Stimulated activated effector memory CD8-positive, alpha-beta T cell treated with anti-CD3 and anti-CD28 coated beads, Interleukin-12 subunit alpha, Interleukin-12 subunit beta, amount 100 ng/mL, for 72 hours (primary cell): ENCODE data around the gene MPV17.
"Not testable (repeated sequence)": the region's sequence is repeated elsewhere in the genome, so short reads cannot be mapped to it uniquely, and the experiment has no call there.

ENCODE experiments used
- ATAC-seq: fragments of 150-1000 bp; cut with Tn5 transposase; 2 replicates; pipeline ENCODE4 v1.10.0; 2021
- DNase-seq, 2 donors: peaks; one replicate each; pipeline ENCODE4 v3.0.0; 2021 to 2022; ENCODE audit warnings: low spot score in 2 of 2
- H3K27ac Mint-ChIP-seq: one replicate; pipeline ENCODE4 v1.8.0; 2022; ENCODE audit warnings: mild to moderate bottlenecking, mixed read lengths
- H3K36me3 Mint-ChIP-seq: one replicate; pipeline ENCODE4 v1.8.0; 2022; ENCODE audit warnings: mild to moderate bottlenecking, mixed read lengths
- H3K4me1 Mint-ChIP-seq: one replicate; pipeline ENCODE4 v1.8.0; 2022; ENCODE audit warnings: mixed read lengths
- H3K4me3 Mint-ChIP-seq: one replicate; pipeline ENCODE4 v1.8.0; 2022; ENCODE audit warnings: mild to moderate bottlenecking, mixed read lengths
- H3K9me3 Mint-ChIP-seq: one replicate; pipeline ENCODE4 v1.8.0; 2022; ENCODE audit warnings: mixed read lengths

Gene MPV17

GRCh38 chr2:27268296-27268695 lies 54.6 kb downstream of the MPV17 start:
- not testable (repeated sequence) for H3K4me3 Mint-ChIP-seq, DNase-seq, H3K9me3 Mint-ChIP-seq, ATAC-seq, H3K36me3 Mint-ChIP-seq, H3K27ac Mint-ChIP-seq
- H3K4me1 Mint-ChIP-seq, result peaks cover 17% of the 10 kb centered on the region

DNA sequence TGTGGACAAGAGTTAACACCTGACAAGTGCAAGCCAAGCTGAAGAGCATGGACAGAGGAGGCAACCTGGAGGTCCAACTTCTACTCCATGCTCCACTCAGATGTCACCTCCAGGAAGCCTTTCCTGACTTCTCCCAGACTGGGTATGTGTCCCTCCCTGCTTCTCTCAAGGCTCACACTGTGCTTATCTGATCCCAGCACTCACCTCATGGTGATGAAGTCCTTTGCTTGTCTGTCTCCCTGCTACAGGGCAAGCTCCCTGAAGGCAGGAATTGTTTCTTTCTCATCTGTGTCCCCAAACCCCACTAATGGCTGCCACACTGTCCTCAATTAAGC lies 57.4 kb downstream of the MPV17 start:
- DNase-seq (no peak), ATAC-seq (no peak)
- Mint-ChIP-seq H3K4me1 (peaks cover 34% of the 10 kb centered on the region), H3K27ac (no peak overlapping the region), H3K36me3 (peaks cover 5% of the 10 kb centered on the region), H3K9me3 (no peaks in the 10 kb centered on the region), H3K4me3 (no peak overlapping the region)

DNA sequence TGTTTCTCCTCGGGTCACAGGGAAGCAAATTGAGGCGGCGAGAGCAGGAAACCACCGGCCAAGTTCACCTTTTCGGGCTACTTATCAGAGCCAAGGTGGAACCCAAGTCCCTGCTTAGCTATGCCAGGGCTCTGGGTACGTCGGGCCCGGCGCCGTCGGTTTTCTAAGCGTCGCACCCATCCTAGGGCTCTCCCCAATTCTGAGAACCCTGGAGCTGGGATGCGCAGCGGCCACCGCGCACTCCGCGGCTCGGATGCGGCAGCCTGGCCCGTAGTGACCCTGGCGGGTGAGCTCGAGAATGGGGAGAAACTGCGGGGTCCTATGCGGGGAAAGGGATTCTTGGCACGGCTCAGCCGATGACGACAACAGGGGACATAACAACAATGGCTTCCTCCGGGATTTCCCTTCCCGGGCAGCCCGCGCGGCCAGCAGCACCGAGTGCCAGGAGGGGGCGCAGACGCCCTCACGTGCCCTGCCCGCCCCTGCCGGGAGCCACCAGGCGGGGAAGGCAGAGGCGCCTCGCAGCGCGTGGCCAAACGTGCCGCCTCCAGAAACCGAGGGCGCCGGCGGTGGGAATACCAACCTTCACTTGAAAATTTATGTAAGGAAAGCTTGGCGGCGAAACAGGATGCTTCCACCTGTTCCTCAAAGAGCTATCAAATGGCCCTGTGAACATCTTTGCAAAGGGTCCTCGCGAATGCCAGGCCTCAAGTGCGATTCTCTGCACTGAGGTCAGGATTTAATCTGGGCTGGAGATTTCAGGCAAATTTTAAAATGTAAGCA lies 58.0 kb downstream of the MPV17 start:
- no peaks in the 10 kb centered on the region for H3K9me3 Mint-ChIP-seq
- ATAC-seq (peak; percentile 60), DNase-seq (peak; percentile 22 to 66)
- peaks cover 34% of the 10 kb centered on the region for H3K4me1 Mint-ChIP-seq
- H3K36me3 Mint-ChIP-seq, result peaks cover 5% of the 10 kb centered on the region
- no peak overlapping the region for H3K27ac Mint-ChIP-seq
- H3K4me3 Mint-ChIP-seq, result no peak overlapping the region

- Mint-ChIP-seq H3K9me3 (no peaks in the 10 kb centered on the region), H3K36me3 (peaks cover 5% of the 10 kb centered on the region), H3K4me3 (no peak overlapping the region), H3K4me1 (peaks cover 34% of the 10 kb centered on the region), H3K27ac (no peak overlapping the region)
- ATAC-seq (peak; percentile 63), DNase-seq (peak in 1 of 2 donors; percentile 56)
These were observed 58.6 kb downstream of the MPV17 start for GRCh38 chr2:27264253-27264752.

- Mint-ChIP-seq H3K4me1 (peaks cover 34% of the 10 kb centered on the region), H3K27ac (no peak overlapping the region), H3K36me3 (peaks cover 5% of the 10 kb centered on the region), H3K4me3 (no peak overlapping the region), H3K9me3 (no peaks in the 10 kb centered on the region)
- DNase-seq (no peak), ATAC-seq (no peak)
These were observed 59.3 kb downstream of the MPV17 start for GRCh38 chr2:27263287-27264252.

DNA sequence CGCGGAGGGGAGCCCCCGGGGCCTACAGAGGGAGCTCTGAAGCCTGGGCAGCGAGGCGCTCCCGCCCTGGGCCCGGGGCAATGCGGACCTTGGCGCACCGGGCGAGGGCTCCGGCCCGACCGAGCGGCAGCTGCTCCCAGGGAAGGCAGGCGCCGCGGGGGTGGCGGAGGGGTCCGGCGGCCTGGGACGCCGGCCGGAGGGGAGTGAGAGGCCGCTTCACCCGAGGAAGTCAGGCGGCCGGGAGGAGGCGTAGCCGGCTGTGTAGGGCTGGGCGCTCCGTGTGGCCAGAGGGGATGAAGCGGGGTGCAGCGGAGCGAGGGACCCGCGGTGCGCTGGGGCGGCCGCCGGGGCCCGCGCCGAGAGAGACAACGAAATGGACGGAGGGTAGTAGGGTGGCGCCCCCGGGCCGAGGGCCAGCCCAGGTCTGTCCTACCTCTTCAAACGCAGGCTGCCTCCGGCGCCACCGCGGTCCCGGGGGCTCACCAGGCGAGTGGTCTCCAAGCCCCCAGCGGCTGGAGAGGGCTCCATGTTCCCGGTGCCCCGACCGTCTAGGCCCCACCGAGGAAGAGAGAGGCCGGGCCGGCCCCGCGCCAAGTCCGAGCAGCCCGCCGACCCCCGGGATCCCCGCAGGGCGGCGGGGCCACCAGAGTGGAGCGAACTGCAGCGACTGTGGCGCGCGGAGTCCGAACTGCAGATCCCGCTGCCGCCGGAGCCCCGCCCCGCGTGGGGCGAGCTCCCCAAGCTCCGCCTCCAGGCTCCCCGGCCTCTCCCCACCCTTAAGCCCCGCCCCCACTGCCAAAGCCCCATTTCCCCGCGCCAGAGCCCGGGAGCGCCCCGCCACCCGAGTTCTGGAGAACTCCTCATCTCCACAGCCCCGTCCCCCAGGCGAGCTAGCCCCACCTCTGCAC lies 60.3 kb downstream of the MPV17 start, which contains the start of gene SLC30A3:
Gene SLC30A3, minus strand, starts transcription at position 669 of the 908 bp plus-strand sequence. Its CDS starts 141 bp downstream, at position 528.
- Mint-ChIP-seq H3K4me1 (peaks cover 34% of the 10 kb centered on the region), H3K27ac (no peak within 1 kb of the TSS), H3K36me3 (peaks cover 5% of the 10 kb centered on the region), H3K9me3 (no peaks in the 10 kb centered on the region), H3K4me3 (peak within 1 kb of the TSS; percentile 71)
- ATAC-seq (peak; percentile 77), DNase-seq (peak; percentile 58 to 68)

- no peak overlapping the region for H3K27ac Mint-ChIP-seq
- peaks cover 5% of the 10 kb centered on the region for H3K36me3 Mint-ChIP-seq
- DNase-seq, result no peak
These were observed 61.0 kb downstream of the MPV17 start for GRCh38 chr2:27261926-27262298.

GRCh38 chr2:27261241-27261925 lies 61.5 kb downstream of the MPV17 start:
- Mint-ChIP-seq H3K4me3 (peak overlapping the region; percentile 71), H3K27ac (no peak overlapping the region), H3K36me3 (peaks cover 5% of the 10 kb centered on the region), H3K4me1 (peaks cover 34% of the 10 kb centered on the region), H3K9me3 (no peaks in the 10 kb centered on the region)
- no peak for ATAC-seq
- no peak for DNase-seq

More at GRCh38 chr2:27261926-27262298, 61.0 kb downstream of the MPV17 start:
- no peaks in the 10 kb centered on the region for H3K9me3 Mint-ChIP-seq
- no peak for ATAC-seq
- H3K4me1 Mint-ChIP-seq, result peaks cover 34% of the 10 kb centered on the region
- H3K4me3 Mint-ChIP-seq, result peak overlapping the region; percentile 71
